Adipocyte (in vitro differentiated cells): ENCODE measurements around the gene FHAD1.
"Not testable (repeated sequence)": the region's sequence is repeated elsewhere in the genome, so short reads cannot be mapped to it uniquely, and the experiment has no call there.

Experiments
- DNase-seq: peaks from one replicate; pipeline ENCODE4 v3.0.0-alpha.2; 2015; ENCODE audit warnings: low read depth
- H3K27me3 ChIP-seq: replicated peaks from 2 replicates; pipeline ENCODE4 v1.7.0; 2013; ENCODE audit warnings: mild to moderate bottlenecking, low read length, moderate library complexity; ENCODE audit not compliant: control insufficient read depth, insufficient read depth
- H3K36me3 ChIP-seq: 2 replicates; pipeline ENCODE4 v1.7.0; 2013; ENCODE audit warnings: low read length, mild to moderate bottlenecking, moderate library complexity; ENCODE audit not compliant: control insufficient read depth, insufficient read depth, severe bottlenecking
- H3K4me1 ChIP-seq: 2 replicates; pipeline ENCODE4 v1.7.0; 2013; ENCODE audit warnings: mild to moderate bottlenecking, low read length, moderate library complexity; ENCODE audit not compliant: control insufficient read depth, insufficient read depth
- H3K4me3 ChIP-seq: 2 replicates; pipeline ENCODE4 v1.7.0; 2013; ENCODE audit warnings: mild to moderate bottlenecking, low read length, moderate library complexity
- H3K9ac ChIP-seq: 2 replicates; pipeline ENCODE4 v1.7.0; 2013; ENCODE audit warnings: mild to moderate bottlenecking, low read length, moderate library complexity
- H3K9me3 ChIP-seq: 2 replicates; pipeline ENCODE4 v1.7.0; 2013; ENCODE audit warnings: mild to moderate bottlenecking, low read length, moderate library complexity; ENCODE audit not compliant: control insufficient read depth

Gene FHAD1

GRCh38 chr1:15282810-15283474, 35.9 kb downstream of the FHAD1 start:
- DNase-seq = no peak
- no peaks in the 10 kb centered on the region for H3K4me1 ChIP-seq
- H3K4me3 ChIP-seq = no peak overlapping the region
- no peak overlapping the region for H3K9ac ChIP-seq
- no peaks in the 10 kb centered on the region for H3K36me3 ChIP-seq
- H3K9me3 ChIP-seq = no peaks in the 10 kb centered on the region
- H3K27me3 ChIP-seq = peaks cover 47% of the 10 kb centered on the region

GRCh38 chr1:15283526-15283925, 36.5 kb downstream of the FHAD1 start:
- no peaks in the 10 kb centered on the region for H3K36me3 ChIP-seq
- H3K4me1 ChIP-seq = no peaks in the 10 kb centered on the region
- no peak for DNase-seq
- H3K27me3 ChIP-seq = peaks cover 49% of the 10 kb centered on the region
- no peaks in the 10 kb centered on the region for H3K9me3 ChIP-seq
- no peak overlapping the region for H3K9ac ChIP-seq
- H3K4me3 ChIP-seq = no peak overlapping the region

- Histone ChIP-seq H3K9ac (no peak overlapping the region), H3K9me3 (no peaks in the 10 kb centered on the region), H3K36me3 (no peaks in the 10 kb centered on the region), H3K27me3 (peaks cover 25% of the 10 kb centered on the region), H3K4me1 (no peaks in the 10 kb centered on the region), H3K4me3 (no peak overlapping the region)
- DNase-seq = no peak
Measured at GRCh38 chr1:15286452-15286851, 39.4 kb downstream of the FHAD1 start.

- no peaks in the 10 kb centered on the region for H3K4me1 ChIP-seq
- no peaks in the 10 kb centered on the region for H3K36me3 ChIP-seq
Measured at GRCh38 chr1:15287035-15287979, 40.3 kb downstream of the FHAD1 start.

GRCh38 chr1:15288173-15288926, 41.3 kb downstream of the FHAD1 start:
- Histone ChIP-seq H3K9me3 (no peaks in the 10 kb centered on the region), H3K27me3 (peaks cover 21% of the 10 kb centered on the region), H3K36me3 (no peaks in the 10 kb centered on the region), H3K9ac (no peak overlapping the region), H3K4me3 (no peak overlapping the region), H3K4me1 (no peaks in the 10 kb centered on the region)
- DNase-seq = no peak

More at GRCh38 chr1:15287035-15287979, 40.3 kb downstream of the FHAD1 start:
- H3K9me3 ChIP-seq = no peaks in the 10 kb centered on the region
- DNase-seq = no peak
- no peak overlapping the region for H3K4me3 ChIP-seq
- peaks cover 21% of the 10 kb centered on the region for H3K27me3 ChIP-seq
- no peak overlapping the region for H3K9ac ChIP-seq

- H3K4me3 ChIP-seq = no peak overlapping the region
- H3K9me3 ChIP-seq = no peaks in the 10 kb centered on the region
- no peak for DNase-seq
Measured at GRCh38 chr1:15289251-15289651, 42.2 kb downstream of the FHAD1 start.

GRCh38 chr1:15290382-15290781, 43.4 kb downstream of the FHAD1 start:
- Histone ChIP-seq H3K9ac (no peak overlapping the region), H3K27me3 (peaks cover 21% of the 10 kb centered on the region), H3K9me3 (no peaks in the 10 kb centered on the region), H3K36me3 (no peaks in the 10 kb centered on the region), H3K4me3 (no peak overlapping the region), H3K4me1 (no peaks in the 10 kb centered on the region)
- DNase-seq = no peak

More at GRCh38 chr1:15289251-15289651, 42.2 kb downstream of the FHAD1 start:
- peaks cover 21% of the 10 kb centered on the region for H3K27me3 ChIP-seq
- H3K4me1 ChIP-seq = no peaks in the 10 kb centered on the region
- no peak overlapping the region for H3K9ac ChIP-seq
- no peaks in the 10 kb centered on the region for H3K36me3 ChIP-seq

- Histone ChIP-seq H3K9ac (no peak overlapping the region), H3K27me3 (peaks cover 11% of the 10 kb centered on the region), H3K36me3 (no peaks in the 10 kb centered on the region), H3K4me3 (no peak overlapping the region), H3K9me3 (peaks cover 7% of the 10 kb centered on the region), H3K4me1 (no peaks in the 10 kb centered on the region)
- DNase-seq = no peak
Measured at GRCh38 chr1:15295696-15296095, 48.7 kb downstream of the FHAD1 start.

GRCh38 chr1:15296585-15297321, 49.7 kb downstream of the FHAD1 start:
- Histone ChIP-seq H3K4me3 (no peak overlapping the region), H3K36me3 (no peaks in the 10 kb centered on the region), H3K27me3 (peaks cover 11% of the 10 kb centered on the region), H3K9me3 (peaks cover 7% of the 10 kb centered on the region), H3K4me1 (no peaks in the 10 kb centered on the region), H3K9ac (no peak overlapping the region)
- DNase-seq = no peak

GRCh38 chr1:15297975-15298374, 51.0 kb downstream of the FHAD1 start:
- not testable (repeated sequence) for H3K9me3 ChIP-seq, H3K4me1 ChIP-seq, H3K36me3 ChIP-seq, H3K9ac ChIP-seq, H3K4me3 ChIP-seq, DNase-seq
- peaks cover 11% of the 10 kb centered on the region for H3K27me3 ChIP-seq
